NCI-H2107 (cell line): ENCODE measurements around the gene WNT8A.

Experiments
- DNase-seq: peaks from one replicate; lab custom pipeline; 2025; lab: John Stamatoyannopoulos, UW

Gene WNT8A

GRCh38 chr5:138091685-138092084, 7.9 kb downstream of the WNT8A start:
- DNase-seq = no peak

- DNase-seq = no peak
Observed at GRCh38 chr5:138092301-138092700, 8.5 kb downstream of the WNT8A start.

DNA sequence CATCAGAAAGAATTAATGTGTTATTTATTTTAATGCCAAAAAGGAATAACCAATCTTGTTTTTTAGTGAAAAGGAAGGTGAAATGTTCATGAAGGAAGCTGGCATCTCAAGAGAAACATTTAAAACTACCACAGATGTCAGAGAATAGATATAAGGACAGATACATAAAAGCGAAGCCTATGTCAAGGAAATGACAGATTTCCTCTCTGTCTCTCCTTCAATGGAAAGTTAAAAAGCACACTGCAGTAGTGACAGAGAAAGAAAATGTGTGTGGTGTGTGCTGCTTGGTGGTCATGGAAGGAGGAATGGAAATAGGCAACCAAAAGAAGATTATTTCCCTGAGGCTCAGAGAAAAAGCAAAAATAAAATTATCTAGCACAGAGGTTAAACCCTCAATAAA, 9.2 kb downstream of the WNT8A start:
- no peak for DNase-seq

GRCh38 chr5:138095100-138095907, 11.5 kb downstream of the WNT8A start:
- no peak for DNase-seq

- DNase-seq = no peak
Observed at GRCh38 chr5:138096363-138096762, 12.5 kb downstream of the WNT8A start.

DNA sequence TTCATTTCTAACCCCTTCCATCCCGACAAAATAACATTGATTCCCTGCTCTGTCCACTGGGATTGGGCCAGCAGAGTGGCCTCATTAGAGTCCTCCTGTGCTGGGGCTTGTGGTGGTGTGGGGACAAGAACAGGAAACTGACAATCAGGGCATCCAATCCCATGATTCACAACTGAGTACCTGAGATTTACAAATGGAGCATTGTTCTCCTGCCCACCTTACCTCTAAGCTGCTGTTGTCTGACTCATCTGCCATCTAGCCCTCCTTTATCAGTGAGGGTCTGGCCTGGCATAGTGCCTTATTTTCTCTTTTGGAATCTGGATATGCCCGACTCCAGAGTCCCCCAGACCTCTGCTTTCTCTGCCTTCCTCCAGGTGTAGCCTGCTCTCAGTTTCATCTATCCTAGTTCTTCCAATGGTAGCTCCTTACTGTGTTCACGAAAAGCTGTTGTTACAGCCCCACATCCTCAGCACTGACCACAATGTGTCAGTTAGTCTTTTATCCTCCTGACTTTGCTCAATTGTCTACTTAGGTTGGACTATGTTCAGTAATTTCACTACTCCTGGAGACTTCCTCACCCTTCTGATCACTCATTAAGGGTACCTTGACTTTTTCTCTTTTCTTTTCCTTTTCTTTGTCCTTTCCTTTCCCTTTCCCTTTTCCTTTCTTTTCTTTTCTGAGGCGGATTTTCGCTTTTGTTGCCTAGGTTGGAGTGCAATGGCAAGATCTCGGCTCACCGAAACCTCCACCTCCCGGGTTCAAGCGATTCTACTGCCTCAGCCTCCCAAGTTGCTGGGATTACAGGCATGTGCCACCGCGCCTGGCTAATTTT, 13.4 kb downstream of the WNT8A start:
- no peak for DNase-seq

- no peak for DNase-seq
Observed at GRCh38 chr5:138102454-138103318, 18.9 kb downstream of the WNT8A start.

DNA sequence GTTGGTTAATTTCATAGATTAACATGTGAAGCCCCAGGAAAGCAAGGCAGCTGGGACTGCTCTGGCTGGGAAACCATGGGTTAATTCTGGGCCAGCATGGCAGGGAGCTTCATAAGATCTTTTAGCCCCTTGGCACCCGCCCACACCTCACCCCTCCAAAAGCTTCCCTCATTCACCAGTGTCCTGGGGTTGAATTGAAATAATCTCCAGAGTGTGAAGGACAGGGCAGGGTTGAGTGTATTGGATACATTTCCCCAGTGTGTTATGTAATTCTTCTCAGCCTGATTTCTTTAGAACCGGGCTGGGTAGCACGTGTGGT, 19.4 kb downstream of the WNT8A start:
- no peak for DNase-seq

GRCh38 chr5:138105709-138106108, 21.9 kb downstream of the WNT8A start:
- no peak for DNase-seq

DNA sequence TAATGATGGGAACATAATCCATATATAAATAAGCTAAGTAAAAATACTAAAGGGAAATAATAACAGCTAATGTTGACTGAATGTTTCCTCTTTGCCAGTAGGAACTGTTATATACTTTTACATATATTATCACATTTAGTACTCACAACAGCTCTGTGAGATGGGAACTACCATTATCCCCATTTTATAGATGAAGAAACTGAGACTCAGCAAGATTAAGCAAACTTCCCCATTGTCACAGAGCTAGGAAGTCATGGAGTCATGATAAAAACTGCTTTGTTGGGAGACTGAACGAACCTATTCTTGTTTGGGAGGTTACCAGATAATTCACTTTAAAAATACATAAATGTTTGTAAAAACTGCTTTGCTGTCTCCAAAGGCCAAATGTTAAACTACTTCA, 23.4 kb downstream of the WNT8A start:
- no peak for DNase-seq

- DNase-seq = no peak
Observed at GRCh38 chr5:138109463-138110265, 25.8 kb downstream of the WNT8A start.

GRCh38 chr5:138110266-138110963, 26.6 kb downstream of the WNT8A start:
- no peak for DNase-seq

DNA sequence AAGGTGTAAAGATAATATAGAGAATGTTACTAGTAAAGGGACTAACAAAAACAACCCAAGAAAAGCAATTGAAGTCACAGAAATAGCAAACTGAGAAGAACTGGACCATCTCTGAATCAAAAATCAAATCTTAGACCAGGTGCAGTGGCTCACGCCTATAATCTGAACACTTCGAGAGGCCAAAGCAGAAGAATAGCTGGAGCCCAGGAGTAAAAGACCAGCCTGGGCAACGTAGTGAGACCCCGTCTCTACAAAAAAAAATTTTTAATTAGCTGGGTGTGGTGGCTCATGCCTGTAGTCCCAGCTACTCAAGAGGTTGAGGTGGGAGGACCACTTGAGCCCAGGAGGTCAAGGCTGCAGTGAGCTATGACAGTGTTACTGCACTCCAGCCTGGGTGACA, 27.3 kb downstream of the WNT8A start:
- DNase-seq = no peak

DNA sequence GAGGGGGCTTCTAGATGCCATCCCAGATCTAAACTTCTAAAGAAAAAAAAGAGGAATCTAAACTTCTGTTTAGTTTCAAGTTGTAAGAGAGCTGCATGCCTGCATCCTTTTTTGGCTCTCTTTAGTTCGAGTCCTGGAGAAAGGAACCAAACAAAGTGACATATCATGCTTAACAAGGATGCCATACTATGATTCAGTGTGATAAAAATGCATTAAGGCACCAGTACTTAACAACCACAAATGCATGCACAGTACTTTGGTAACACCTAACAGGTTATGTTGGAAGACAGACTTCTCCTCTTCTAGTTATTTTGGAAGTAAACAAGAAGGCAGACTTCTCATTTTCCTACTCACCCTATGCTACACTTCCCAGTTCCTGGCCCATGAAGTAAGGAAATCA, 28.1 kb downstream of the WNT8A start:
- DNase-seq = no peak

DNA sequence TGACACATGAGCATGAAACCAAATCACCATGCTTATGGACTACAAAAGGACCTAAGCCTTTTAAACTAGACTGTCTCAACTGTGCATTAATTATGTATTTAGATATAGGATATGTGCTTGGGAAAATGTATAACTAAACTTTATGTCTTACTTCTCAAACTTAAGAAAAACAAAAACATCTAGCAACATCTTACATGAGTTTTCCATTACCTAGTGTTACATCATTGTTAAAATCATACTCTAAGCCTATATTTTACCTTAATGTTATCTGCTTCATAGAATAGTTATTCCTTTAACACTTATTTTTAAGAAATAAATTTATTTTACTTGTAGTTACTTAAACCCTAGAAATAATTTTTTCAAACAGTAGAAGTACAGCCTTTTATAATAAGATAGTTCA, 31.4 kb downstream of the WNT8A start:
- no peak for DNase-seq

DNA sequence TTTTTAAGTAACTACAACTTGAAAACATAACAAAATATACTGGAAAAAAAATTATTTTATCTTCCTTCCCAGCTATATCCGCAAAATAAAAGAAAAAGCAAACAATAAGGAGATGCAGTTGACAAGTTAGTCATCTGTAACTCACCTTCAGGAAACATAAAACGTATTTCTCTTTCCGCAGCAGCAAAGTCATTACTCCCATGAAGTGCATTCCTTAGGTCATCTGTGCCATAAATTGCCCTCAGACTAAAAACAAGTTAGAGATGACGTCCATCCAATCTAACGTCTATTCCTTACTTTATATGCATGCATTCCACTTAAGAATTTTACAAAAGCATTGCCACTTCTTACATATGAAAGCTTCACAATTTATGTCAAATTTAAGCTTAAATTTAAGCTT, 44.5 kb downstream of the WNT8A start:
- no peak for DNase-seq

GRCh38 chr5:138129347-138129746, 45.5 kb downstream of the WNT8A start:
- DNase-seq = no peak

DNA sequence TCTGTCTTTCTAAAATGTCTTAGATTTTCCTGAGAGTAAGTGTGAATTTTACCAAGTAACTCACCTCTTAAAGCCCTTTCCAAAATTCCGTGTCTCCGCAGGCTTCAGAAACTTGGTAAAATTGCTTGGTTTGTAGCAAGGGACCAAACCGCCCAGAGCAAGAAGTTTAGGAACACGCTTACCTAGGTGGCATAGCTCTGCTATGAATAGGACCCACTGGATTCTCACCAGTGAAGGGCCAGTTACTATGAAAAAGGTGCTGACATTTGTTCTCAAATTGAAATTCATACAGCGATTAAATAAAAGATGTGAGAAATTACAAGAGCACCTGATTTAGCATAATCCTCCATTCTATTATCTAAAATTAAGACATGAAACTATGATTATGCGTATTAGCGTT, 48.7 kb downstream of the WNT8A start:
- DNase-seq = no peak

DNA sequence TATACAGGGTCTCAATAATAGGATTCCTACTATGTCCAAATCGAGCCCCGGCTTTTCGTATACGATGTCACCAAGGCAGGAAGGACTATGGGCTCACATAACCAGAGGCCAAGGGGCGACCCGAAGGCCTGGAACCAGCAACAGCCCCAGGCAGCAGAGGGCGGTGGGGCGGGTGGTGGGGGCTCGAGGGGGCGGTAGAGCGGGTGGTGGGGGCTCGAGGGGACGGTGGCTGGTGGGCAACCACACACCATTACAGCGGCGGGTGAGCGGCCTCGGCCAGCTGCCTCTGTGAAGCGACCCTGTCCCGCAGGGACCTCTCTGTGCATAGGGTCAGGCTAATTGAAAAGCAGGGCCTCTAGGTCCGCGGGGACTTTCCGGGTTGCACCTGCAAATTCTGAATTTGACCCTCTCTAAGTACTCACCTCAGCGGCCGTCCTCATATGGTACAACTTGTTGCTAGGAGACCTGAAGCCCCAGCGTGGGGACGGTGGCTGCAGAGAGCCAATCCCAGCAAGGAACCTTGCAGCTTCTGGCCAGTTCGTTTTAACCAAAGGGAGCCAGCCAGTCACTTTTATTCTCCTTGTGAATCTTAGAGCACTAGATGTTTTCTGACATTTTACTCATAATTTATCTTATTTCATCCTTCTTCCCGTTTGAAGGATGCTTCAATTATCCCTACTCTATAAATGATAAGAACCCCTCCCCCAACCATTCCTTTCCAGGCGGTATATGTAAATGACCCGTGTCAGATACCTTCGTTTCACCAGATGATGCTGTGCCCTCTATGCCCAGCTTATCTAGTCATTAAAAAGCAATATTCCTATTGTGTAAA, 55.3 kb downstream of the WNT8A start, which contains the start of gene NME5:
TSS of gene NME5 (minus strand) at position 480 of the 832 bp plus-strand sequence. CDS start 648 bp downstream, outside the sequence.
- DNase-seq = peak; percentile 8

- no peak for DNase-seq
Observed at GRCh38 chr5:138139781-138140090, 55.9 kb downstream of the WNT8A start.
